HG03565 (cell line): ENCODE measurements around the gene TMEM200B.
"Not testable (repeated sequence)": the region's sequence is repeated elsewhere in the genome, so short reads cannot be mapped to it uniquely, and the experiment has no call there.

Experiments used
- ATAC-seq: cut with Tn5 transposase; IDR thresholded peaks from one replicate; pipeline ENCODE4 v1.9.1; 2021; ENCODE audit warnings: mild to moderate bottlenecking, moderate library complexity; ENCODE audit not compliant: unreplicated experiment

The TMEM200B gene

GRCh38 chr1:29134695-29135028 lies 11.0 kb upstream of the TMEM200B start:
- ATAC-seq: no peak

GRCh38 chr1:29133861-29134694 lies 10.4 kb upstream of the TMEM200B start:
- no peak for ATAC-seq

- ATAC-seq: not testable (repeated sequence)
These were observed 7.4 kb upstream of the TMEM200B start for GRCh38 chr1:29131056-29131455.

GRCh38 chr1:29129916-29130315 lies 6.2 kb upstream of the TMEM200B start:
- no peak for ATAC-seq

GRCh38 chr1:29128739-29129138 lies 5.0 kb upstream of the TMEM200B start:
- ATAC-seq: no peak

GRCh38 chr1:29126198-29126597 lies 2.5 kb upstream of the TMEM200B start:
- ATAC-seq: no peak

- ATAC-seq: no peak
These were observed 2.1 kb upstream of the TMEM200B start for GRCh38 chr1:29125788-29126187.

GRCh38 chr1:29125237-29125641 lies 1.5 kb upstream of the TMEM200B start:
- no peak for ATAC-seq

GRCh38 chr1:29124366-29125236 lies 898 bp upstream of the TMEM200B start:
- ATAC-seq: no peak

- ATAC-seq: no peak
These were observed 433 bp downstream of the TMEM200B start for GRCh38 chr1:29123053-29123886.

- ATAC-seq: no peak
These were observed 1.0 kb downstream of the TMEM200B start for GRCh38 chr1:29122682-29123052.

- no peak for ATAC-seq
These were observed 1.6 kb downstream of the TMEM200B start for GRCh38 chr1:29121936-29122681.

GRCh38 chr1:29121516-29121935 lies 2.2 kb downstream of the TMEM200B start:
- ATAC-seq: no peak

- ATAC-seq: no peak
These were observed 2.7 kb downstream of the TMEM200B start for GRCh38 chr1:29120947-29121485.

GRCh38 chr1:29120367-29120766 lies 3.3 kb downstream of the TMEM200B start:
- ATAC-seq: no peak

- ATAC-seq: no peak
These were observed 4.4 kb downstream of the TMEM200B start for GRCh38 chr1:29119121-29119929.

- ATAC-seq: no peak
These were observed 6.3 kb downstream of the TMEM200B start for GRCh38 chr1:29117381-29117780.

GRCh38 chr1:29114654-29115053 lies 9.0 kb downstream of the TMEM200B start:
- no peak for ATAC-seq

GRCh38 chr1:29113413-29114117 lies 10.1 kb downstream of the TMEM200B start:
- no peak for ATAC-seq
